Fibroblast of villous mesenchyme (primary cell): ENCODE results near the gene URB2. TPM values are rescaled to one million over a fixed set of nuclear protein-coding genes. Genes with fewer than 3 reads are reported as not detected.

Experiments used
- DNase-seq: peaks from one replicate; pipeline ENCODE4 v3.0.0-alpha.2; 2010; ENCODE audit warnings: low read depth
- H3K4me3 ChIP-seq: 2 replicates; pipeline ENCODE4 v1.5.1; 2011; ENCODE audit warnings: low read depth, mild to moderate bottlenecking, low read length
- CTCF ChIP-seq: IDR thresholded peaks from 2 replicates; pipeline ENCODE4 v1.5.1; 2012; ENCODE audit warnings: low read depth, mild to moderate bottlenecking, low read length; ENCODE audit not compliant: insufficient read depth
- total RNA-seq: library from RNA; depleted of rRNA; stranded (reverse); fragments of >200 nt; gene quantifications from 2 replicates; pipeline ENCODE4 v1.2.3, GENCODE V29; 2012

URB2 gene
- total RNA-seq, 1 donor, result 14.7 TPM

GRCh38 chr1:229653420-229653819 lies 27.4 kb downstream of the URB2 start:
- DNase-seq, result no peak
- TF ChIP-seq CTCF, result no peak

GRCh38 chr1:229655781-229656180 lies 29.7 kb downstream of the URB2 start:
- no peak for TF ChIP-seq CTCF
- no peak for DNase-seq
- H3K4me3 ChIP-seq, result no peak overlapping the region

More at GRCh38 chr1:229653420-229653819, 27.4 kb downstream of the URB2 start:
- no peak overlapping the region for H3K4me3 ChIP-seq

GRCh38 chr1:229657993-229658755 lies 32.1 kb downstream of the URB2 start:
- DNase-seq, result no peak
- no peak overlapping the region for H3K4me3 ChIP-seq
- no peak for TF ChIP-seq CTCF

GRCh38 chr1:229661022-229661877 lies 35.2 kb downstream of the URB2 start:
- DNase-seq, result peak; percentile 70
- peak; percentile 97 for TF ChIP-seq CTCF
- H3K4me3 ChIP-seq, result no peak overlapping the region

- no peak for DNase-seq
- H3K4me3 ChIP-seq, result no peak overlapping the region
Observed at GRCh38 chr1:229661897-229662296, 35.9 kb downstream of the URB2 start.

More at GRCh38 chr1:229661897-229662296, 35.9 kb downstream of the URB2 start:
- no peak for TF ChIP-seq CTCF
